GM12865 (cell line): ENCODE measurements around the gene ZNF385A.

Experiments
- DNase-seq: peaks from one replicate; pipeline ENCODE4 v3.0.0; 2010; ENCODE audit warnings: low read depth
- H3K4me3 ChIP-seq: 2 replicates; pipeline ENCODE4 v1.5.1; 2011; ENCODE audit warnings: mild to moderate bottlenecking, low read depth, low read length, control low read depth
- TF ChIP-seq, protein P1 (sequence below): IDR thresholded peaks from 2 replicates; pipeline ENCODE4 v1.5.1; 2011; ENCODE audit warnings: low read length, control low read depth, low read depth, inconsistent platforms; ENCODE audit not compliant: insufficient read depth; ENCODE audit errors: missing control alignments

The ZNF385A gene

DNA sequence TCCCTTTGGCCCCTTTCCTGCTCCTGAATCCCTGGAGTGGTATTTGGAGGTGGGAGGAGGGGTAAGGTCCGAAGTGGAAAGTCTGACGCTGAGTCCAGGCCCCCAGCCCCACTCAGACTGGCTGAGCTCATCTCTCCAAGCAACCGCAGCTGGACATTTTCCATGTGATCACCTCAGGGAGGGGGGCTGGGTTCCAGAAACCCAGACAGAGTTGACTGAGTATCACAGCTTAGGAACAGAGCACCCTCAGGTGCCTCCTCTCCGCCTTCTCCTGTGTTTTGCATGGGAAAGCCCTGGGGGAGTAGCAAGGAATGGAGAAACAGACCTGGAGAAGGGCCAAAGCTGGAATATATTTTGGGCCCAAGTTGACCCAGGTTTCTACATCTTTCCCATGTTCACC is 42.6 kb upstream of the ZNF385A start:
- no peak for DNase-seq
- no peak overlapping the region for H3K4me3 ChIP-seq
- TF ChIP-seq, protein P1, sequence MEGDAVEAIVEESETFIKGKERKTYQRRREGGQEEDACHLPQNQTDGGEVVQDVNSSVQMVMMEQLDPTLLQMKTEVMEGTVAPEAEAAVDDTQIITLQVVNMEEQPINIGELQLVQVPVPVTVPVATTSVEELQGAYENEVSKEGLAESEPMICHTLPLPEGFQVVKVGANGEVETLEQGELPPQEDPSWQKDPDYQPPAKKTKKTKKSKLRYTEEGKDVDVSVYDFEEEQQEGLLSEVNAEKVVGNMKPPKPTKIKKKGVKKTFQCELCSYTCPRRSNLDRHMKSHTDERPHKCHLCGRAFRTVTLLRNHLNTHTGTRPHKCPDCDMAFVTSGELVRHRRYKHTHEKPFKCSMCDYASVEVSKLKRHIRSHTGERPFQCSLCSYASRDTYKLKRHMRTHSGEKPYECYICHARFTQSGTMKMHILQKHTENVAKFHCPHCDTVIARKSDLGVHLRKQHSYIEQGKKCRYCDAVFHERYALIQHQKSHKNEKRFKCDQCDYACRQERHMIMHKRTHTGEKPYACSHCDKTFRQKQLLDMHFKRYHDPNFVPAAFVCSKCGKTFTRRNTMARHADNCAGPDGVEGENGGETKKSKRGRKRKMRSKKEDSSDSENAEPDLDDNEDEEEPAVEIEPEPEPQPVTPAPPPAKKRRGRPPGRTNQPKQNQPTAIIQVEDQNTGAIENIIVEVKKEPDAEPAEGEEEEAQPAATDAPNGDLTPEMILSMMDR = no peak

DNA sequence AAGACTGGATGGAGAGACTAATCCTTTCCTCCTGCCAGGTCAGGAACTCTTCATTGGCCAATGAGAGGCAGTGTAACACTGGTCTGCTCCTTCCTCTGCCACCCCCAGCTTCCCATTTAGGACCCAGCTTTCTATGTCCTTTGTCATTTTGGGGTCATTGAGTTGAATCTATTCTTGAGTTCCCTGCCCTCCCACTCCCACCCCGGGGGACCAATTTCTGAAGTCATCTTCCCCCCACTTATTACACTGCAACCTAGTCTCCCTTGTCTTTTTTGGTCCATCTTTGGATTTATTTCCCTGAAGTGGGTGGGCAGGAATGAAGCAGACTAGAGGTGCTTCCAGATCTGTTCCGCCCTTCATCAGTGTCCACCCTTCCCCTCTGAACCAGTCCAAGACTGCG is 42.2 kb upstream of the ZNF385A start:
- TF ChIP-seq, protein P1 = no peak
- H3K4me3 ChIP-seq = no peak overlapping the region
- DNase-seq = no peak

DNA sequence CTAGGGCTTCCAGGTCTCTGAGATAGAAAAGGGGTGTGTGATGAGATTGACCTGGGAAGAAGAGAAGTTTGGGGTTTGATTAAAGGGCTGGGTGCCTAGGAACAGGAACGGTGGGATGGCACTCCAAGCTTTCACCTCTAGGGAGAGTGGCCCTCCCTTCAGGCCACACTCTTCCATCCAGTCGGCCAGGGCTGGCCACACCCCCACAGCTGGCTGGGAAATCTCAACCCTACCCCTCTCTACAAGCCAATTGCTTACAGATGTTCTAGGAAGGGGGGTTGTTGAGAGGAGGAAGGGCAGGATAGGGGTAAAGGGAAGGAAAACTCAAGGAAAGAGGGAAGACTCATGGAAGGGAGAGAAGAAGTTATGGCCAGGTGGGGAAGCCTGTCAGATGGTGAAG is 41.2 kb upstream of the ZNF385A start:
- DNase-seq = no peak
- TF ChIP-seq, protein P1 = no peak
- no peak overlapping the region for H3K4me3 ChIP-seq

DNA sequence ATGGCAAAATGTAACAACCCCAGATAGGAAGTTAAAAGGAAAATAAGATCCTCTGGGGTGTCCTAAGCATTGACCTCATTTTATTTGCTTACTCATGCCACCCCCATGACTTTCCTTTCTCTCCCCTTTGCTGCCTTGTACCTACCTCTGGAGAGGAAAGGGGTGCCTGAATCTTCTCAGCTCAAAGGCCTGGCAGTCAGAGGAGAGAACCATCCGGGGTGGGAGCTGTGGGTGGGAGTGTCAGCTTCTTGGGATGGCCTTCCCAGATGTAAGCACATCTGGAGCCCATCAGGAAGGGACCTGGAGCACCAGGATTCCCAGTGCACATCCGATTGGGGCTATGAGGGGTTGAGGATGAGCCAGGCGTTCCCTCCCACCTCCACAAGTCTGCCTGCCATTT is 39.7 kb upstream of the ZNF385A start:
- DNase-seq = no peak
- no peak overlapping the region for H3K4me3 ChIP-seq
- TF ChIP-seq, protein P1 = no peak

DNA sequence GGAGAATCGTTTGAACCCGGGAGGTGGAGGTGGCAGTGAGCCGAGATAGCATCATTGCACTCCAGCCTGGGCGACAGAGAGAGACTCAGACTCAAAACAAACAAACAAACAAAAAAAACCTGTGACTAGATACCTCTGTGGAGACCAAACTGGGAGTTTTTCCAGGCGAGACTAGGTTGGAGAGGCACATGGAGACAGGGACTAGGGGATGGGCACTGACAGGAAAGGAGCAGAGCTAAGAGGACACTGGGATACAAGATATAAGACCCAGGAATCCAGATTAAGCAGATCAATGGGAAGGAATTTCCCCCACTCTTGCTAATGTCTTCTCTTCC is 39.2 kb upstream of the ZNF385A start:
- DNase-seq = no peak
- TF ChIP-seq, protein P1 = no peak
- no peak overlapping the region for H3K4me3 ChIP-seq

DNA sequence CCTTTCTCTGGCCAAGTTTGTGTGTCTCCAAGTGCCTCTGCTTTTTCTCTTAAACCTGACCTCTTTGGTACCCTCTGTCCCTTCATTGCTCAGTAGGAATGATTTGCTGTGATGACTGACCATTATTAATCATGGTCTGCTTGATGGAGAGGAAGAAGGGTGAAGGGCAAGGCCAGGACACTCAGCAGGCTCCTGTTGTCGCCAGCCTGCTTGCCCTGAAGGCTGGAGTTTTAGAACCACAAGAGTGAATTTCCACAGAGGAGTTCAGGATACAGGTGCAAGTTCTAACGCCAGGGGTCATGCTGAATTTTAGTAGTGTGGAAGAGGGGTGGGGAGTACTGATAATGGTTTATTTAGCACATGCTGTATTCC is 37.3 kb upstream of the ZNF385A start:
- H3K4me3 ChIP-seq = no peak overlapping the region
- DNase-seq = no peak
- TF ChIP-seq, protein P1 = no peak

DNA sequence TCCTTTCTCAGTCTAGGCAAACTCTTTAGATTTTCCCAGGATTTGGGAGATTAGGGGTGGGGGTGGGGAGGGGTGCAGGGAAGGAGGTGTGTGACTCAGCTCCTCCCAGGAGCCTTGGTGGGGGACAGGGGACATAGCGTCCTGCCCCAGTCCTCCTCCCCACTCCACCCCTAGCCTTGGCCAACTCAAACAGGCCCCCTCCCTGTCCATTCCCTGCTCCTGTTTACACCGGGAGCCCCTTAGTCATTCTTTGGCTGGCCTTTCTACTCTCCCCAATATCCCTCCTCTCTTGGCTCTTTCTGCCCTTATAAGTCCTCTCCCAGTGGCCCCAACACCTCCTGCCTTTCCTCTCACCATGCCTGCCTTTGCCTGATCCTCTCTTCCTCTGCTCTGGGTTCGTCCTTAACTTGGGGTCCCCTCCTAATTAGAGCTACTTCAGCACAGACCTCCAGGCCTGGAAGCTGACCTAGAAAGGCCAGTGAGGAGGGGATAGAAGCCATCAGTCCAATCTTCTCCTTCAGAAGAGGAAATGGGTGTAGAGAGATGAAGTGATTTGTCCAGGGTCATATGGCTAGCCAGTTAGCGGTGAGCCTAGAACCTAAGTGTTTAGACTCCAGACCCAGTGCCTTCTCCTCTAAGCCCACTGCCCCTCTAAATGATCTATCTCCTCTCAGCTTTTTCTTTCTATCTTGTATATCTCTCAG is 36.8 kb upstream of the ZNF385A start:
- DNase-seq = no peak
- no peak overlapping the region for H3K4me3 ChIP-seq
- TF ChIP-seq, protein P1 = no peak
